BLaER1 treated with 17β-estradiol and CSF1 and Interleukin-3, amounts not matched to agents 10 nM and 100 nM (cell line): Measurements from ENCODE around the gene EPHA3.

Experiments used
- H3K27ac ChIP-seq, 11 experiments: shearing (Covaris generic); formaldehyde crosslinking; 2 replicates each; pipeline ENCODE4 v1.8.1; 2022
- H3K27me3 ChIP-seq, 11 experiments: shearing (Covaris generic); formaldehyde crosslinking; 2 replicates each; pipeline ENCODE4 v1.8.1; 2022
- H3K36me3 ChIP-seq, 11 experiments: shearing (Covaris generic); formaldehyde crosslinking; 2 replicates each; pipeline ENCODE4 v1.8.1; 2022
- H3K4me1 ChIP-seq, 10 experiments: shearing (Covaris generic); formaldehyde crosslinking; 2 replicates each; pipeline ENCODE4 v1.8.1; 2022
- H3K4me2 ChIP-seq, 11 experiments: shearing (Covaris generic); formaldehyde crosslinking; 2 replicates each; pipeline ENCODE4 v1.8.1; 2022
- H3K4me3 ChIP-seq, 10 experiments: shearing (Covaris generic); formaldehyde crosslinking; 2 replicates each; pipeline ENCODE4 v1.8.1; 2022
- H3K9ac ChIP-seq, 11 experiments: shearing (Covaris generic); formaldehyde crosslinking; 2 replicates each; pipeline ENCODE4 v1.8.1; 2022
- H3K9me3 ChIP-seq, 11 experiments: shearing (Covaris generic); formaldehyde crosslinking; replicated peaks in 1 of 11; 2 replicates each; pipeline ENCODE4 v1.8.1; 2022
- H4K20me1 ChIP-seq, 11 experiments: shearing (Covaris generic); formaldehyde crosslinking; 2 replicates each; pipeline ENCODE4 v1.8.1; 2022
- Cebpa-rat ChIP-seq, 11 experiments: shearing (Covaris generic); IDR thresholded peaks; 2 replicates each; pipeline ENCODE4 v1.8.1; 2022

Gene EPHA3

DNA sequence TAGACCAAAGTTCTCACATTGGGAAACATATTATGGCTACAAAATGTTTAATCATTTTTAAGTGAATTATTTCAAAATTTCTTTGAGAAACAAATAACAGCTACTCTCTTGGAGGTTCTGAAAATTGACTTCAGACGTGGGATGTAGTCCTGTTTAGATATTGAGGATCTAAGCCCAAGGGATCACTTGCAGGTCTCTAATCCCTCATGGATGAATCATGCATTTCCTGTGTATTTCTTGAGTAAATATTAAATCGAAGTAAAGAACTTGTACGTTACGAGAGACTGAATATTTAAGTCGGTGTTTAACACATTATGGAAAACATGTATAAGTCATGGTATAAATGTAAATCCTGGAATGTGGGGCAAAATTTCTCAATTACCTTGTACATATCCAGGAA lies 119.8 kb downstream of the EPHA3 start:
- no peak overlapping the region for H3K4me2 ChIP-seq
- peaks cover 0 to 20% (median 6%) of the 10 kb centered on the region in 11 experiments; a peak in 9 of 22 replicates for H3K36me3 ChIP-seq
- no peaks in the 10 kb centered on the region for H3K9me3 ChIP-seq
- H3K4me3 ChIP-seq, result no peak overlapping the region
- peaks cover 0 to 15% (median 8%) of the 10 kb centered on the region in 10 experiments; a peak in 11 of 20 replicates for H3K4me1 ChIP-seq
- no peak overlapping the region for H3K27ac ChIP-seq
- TF ChIP-seq Cebpa-rat (IDR thresholded peaks at IDR 0.05), result no peak
- no peak overlapping the region for H3K9ac ChIP-seq
- H3K27me3 ChIP-seq, result no peaks in the 10 kb centered on the region
- H4K20me1 ChIP-seq, result peaks cover 0 to 54% (median 14%) of the 10 kb centered on the region in 11 experiments; a peak in 13 of 22 replicates

DNA sequence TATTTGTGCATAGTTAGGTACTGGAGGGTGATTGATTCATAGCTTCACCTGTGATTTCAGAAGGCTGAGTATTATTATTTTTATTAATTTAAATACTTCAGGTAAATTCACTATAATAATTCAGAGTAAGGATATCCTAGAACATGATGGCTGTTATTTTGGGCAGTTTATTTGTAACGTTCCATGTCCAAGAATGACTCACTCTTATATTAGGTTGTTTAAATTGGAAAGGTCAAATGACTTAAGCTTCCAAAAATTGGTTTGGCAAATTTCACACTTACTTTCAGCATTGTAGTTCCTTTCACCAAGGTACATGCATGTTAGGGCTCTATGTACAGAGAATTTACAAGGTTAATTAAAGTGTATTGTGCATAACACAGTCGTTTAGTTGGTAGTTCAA lies 120.2 kb downstream of the EPHA3 start:
- H3K4me2 ChIP-seq, result no peak overlapping the region
- H3K4me1 ChIP-seq, result peaks cover 0 to 15% (median 8%) of the 10 kb centered on the region in 10 experiments; a peak in 11 of 20 replicates
- no peaks in the 10 kb centered on the region for H3K27me3 ChIP-seq
- no peak overlapping the region for H3K9ac ChIP-seq
- peaks cover 0 to 56% (median 15%) of the 10 kb centered on the region in 11 experiments; a peak in 13 of 22 replicates for H4K20me1 ChIP-seq
- H3K36me3 ChIP-seq, result peaks cover 0 to 21% (median 8%) of the 10 kb centered on the region in 11 experiments; a peak in 9 of 22 replicates
- no peak for TF ChIP-seq Cebpa-rat (IDR thresholded peaks at IDR 0.05)
- no peaks in the 10 kb centered on the region for H3K9me3 ChIP-seq
- H3K4me3 ChIP-seq, result no peak overlapping the region
- no peak overlapping the region for H3K27ac ChIP-seq

DNA sequence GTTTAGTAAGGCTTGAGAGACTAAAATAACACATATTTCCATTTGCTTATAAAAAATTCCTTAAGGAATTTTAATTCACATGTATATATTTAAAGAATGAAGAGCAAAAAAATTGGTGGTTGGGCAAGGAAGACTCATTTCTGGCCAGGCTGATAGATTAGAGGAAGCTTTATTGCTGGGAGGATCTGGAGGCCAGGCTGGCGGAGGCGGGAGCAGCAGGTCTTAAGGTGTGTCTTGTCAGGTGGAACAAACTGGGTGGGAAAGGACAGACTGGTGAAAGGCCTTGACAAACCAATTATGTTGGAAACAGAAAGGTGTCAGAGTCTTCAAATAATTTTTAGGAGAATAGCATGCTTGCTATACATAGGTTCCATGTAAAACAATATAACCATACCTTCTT lies 124.7 kb downstream of the EPHA3 start:
- Histone ChIP-seq H3K4me3 (no peak overlapping the region), H3K9me3 (no peaks in the 10 kb centered on the region), H3K27me3 (no peaks in the 10 kb centered on the region), H4K20me1 (peaks cover 0 to 37% (median 16%) of the 10 kb centered on the region in 11 experiments; a peak in 12 of 22 replicates), H3K9ac (no peak overlapping the region), H3K27ac (no peak overlapping the region), H3K4me2 (no peak overlapping the region), H3K36me3 (peaks cover 0 to 22% (median 11%) of the 10 kb centered on the region in 11 experiments; a peak in 10 of 22 replicates), H3K4me1 (peaks cover 0 to 20% (median 1%) of the 10 kb centered on the region in 10 experiments; a peak in 9 of 20 replicates)
- TF ChIP-seq Cebpa-rat (IDR thresholded peaks at IDR 0.05), result no peak

DNA sequence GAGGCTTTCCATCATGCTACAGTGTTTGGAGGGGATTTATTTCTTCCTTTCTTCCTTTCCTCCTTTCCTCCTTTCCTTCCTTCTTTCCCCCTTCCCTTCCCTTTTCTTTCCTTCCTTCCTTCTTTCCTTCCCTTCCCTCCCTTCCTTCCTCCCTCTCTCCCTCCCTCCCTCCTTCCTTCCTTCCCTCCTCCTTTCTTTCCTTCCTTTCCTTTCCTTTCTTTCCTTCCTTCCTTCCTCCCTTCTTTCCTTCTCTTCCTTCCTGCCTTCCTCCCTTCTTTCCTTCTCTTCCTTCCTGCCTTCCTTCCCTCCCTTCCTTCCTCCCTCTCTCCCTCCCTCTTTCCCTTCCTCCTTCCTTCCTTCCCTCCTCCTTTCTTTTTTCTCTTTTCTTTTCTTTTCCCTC lies 127.2 kb downstream of the EPHA3 start:
- Histone ChIP-seq H3K4me3 (no peak overlapping the region), H3K9me3 (no peaks in the 10 kb centered on the region), H3K27ac (no peak overlapping the region), H3K27me3 (no peaks in the 10 kb centered on the region), H3K4me2 (no peak overlapping the region), H4K20me1 (peaks cover 0 to 40% (median 11%) of the 10 kb centered on the region in 11 experiments; a peak in 10 of 22 replicates), H3K9ac (no peak overlapping the region), H3K4me1 (peaks cover 0 to 9% (median 0%) of the 10 kb centered on the region in 10 experiments; a peak in 2 of 20 replicates), H3K36me3 (peaks cover 0 to 22% (median 12%) of the 10 kb centered on the region in 11 experiments; a peak in 10 of 22 replicates)
- TF ChIP-seq Cebpa-rat (IDR thresholded peaks at IDR 0.05), result no peak

DNA sequence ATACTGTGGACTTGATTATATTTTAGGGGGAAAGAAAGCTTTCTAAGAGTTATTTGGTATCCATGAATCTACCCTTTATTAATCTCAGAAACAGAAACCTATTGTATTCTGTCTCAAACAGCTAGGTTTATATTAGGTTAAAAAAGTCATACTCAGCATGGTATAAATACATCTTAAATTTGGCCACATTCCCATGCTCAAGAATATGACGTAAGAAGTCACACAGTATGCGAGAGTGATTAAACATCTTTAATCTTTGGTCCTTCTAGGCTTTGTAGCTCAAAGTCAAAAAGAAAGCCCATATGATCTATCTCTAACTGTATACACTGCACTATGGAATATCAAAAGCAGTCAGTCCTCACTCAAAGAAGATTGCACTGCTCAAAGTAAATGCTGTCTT lies 131.4 kb downstream of the EPHA3 start:
- Histone ChIP-seq H4K20me1 (peaks cover 0 to 29% (median 4%) of the 10 kb centered on the region in 11 experiments; a peak in 7 of 22 replicates), H3K4me2 (no peak overlapping the region), H3K9ac (no peak overlapping the region), H3K27ac (no peak overlapping the region), H3K4me3 (no peak overlapping the region), H3K9me3 (peaks cover 0 to 6% (median 0%) of the 10 kb centered on the region in 11 experiments; a peak in 2 of 22 replicates), H3K36me3 (peaks cover 0 to 22% (median 8%) of the 10 kb centered on the region in 11 experiments; a peak in 10 of 22 replicates), H3K27me3 (no peaks in the 10 kb centered on the region), H3K4me1 (peaks cover 0 to under 1% (median 0%) of the 10 kb centered on the region in 10 experiments; a peak in 1 of 20 replicates)
- no peak for TF ChIP-seq Cebpa-rat (IDR thresholded peaks at IDR 0.05)

DNA sequence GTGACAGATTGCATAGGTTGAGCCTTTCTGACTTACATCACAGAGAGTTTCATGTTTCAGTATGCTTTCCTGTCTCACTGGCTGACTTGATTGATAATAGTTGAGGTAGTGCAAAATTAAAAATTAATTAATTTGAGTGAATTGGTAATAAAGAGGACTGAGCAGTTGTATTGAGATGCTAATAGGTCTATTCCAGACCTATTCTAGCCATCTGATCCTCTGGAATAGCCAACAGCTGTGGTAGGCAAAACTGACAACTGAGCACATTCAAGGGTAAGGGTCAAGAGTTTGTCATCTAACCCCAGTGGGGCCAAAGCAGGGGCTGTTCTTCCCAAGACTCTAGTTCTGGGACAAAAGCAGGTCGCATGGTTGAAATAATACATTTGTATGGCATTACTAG lies 132.4 kb downstream of the EPHA3 start:
- peaks cover 0 to 22% (median 8%) of the 10 kb centered on the region in 11 experiments; a peak in 10 of 22 replicates for H3K36me3 ChIP-seq
- H3K4me2 ChIP-seq, result no peak overlapping the region
- TF ChIP-seq Cebpa-rat (IDR thresholded peaks at IDR 0.05), result no peak
- H3K9me3 ChIP-seq, result peaks cover 0 to 6% (median 0%) of the 10 kb centered on the region in 11 experiments; a peak in 2 of 22 replicates
- peaks cover 0 to 29% (median 4%) of the 10 kb centered on the region in 11 experiments; a peak in 7 of 22 replicates for H4K20me1 ChIP-seq
- no peak overlapping the region for H3K4me3 ChIP-seq
- H3K27ac ChIP-seq, result no peak overlapping the region
- no peak overlapping the region for H3K9ac ChIP-seq
- no peaks in the 10 kb centered on the region; a peak in 1 of 20 replicates for H3K4me1 ChIP-seq
- H3K27me3 ChIP-seq, result no peaks in the 10 kb centered on the region

DNA sequence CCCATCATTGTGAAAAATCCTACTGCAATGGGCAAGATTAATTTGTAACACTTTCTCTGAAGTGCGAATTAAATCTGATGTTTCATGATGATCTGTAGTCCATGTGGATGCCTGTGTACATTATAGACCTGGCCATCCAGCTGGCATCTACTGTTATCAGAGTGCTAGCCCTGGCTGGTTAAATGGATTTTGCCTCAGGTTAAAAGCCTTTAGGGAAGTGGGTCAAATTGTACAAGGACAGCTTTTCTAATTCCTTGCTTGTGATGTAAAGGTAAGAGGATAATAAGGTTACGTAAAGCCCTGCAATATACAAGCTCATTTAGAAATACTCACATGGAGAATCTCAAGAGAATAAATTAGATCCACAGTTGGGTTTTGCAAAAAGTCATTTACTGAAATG lies 138.2 kb downstream of the EPHA3 start:
- H4K20me1 ChIP-seq, result peaks cover 0 to 37% (median 0%) of the 10 kb centered on the region in 11 experiments; a peak in 9 of 22 replicates
- no peak overlapping the region for H3K4me3 ChIP-seq
- H3K4me1 ChIP-seq, result peaks cover 0 to 21% (median 0%) of the 10 kb centered on the region in 10 experiments; a peak in 5 of 20 replicates
- no peak overlapping the region for H3K27ac ChIP-seq
- H3K27me3 ChIP-seq, result no peaks in the 10 kb centered on the region
- H3K9me3 ChIP-seq, result peaks cover 0 to 6% (median 0%) of the 10 kb centered on the region in 11 experiments; a peak in 2 of 22 replicates
- no peak for TF ChIP-seq Cebpa-rat (IDR thresholded peaks at IDR 0.05)
- no peak overlapping the region for H3K9ac ChIP-seq
- peaks cover 0 to 24% (median 5%) of the 10 kb centered on the region in 11 experiments; a peak in 9 of 22 replicates for H3K36me3 ChIP-seq
- no peak overlapping the region for H3K4me2 ChIP-seq

DNA sequence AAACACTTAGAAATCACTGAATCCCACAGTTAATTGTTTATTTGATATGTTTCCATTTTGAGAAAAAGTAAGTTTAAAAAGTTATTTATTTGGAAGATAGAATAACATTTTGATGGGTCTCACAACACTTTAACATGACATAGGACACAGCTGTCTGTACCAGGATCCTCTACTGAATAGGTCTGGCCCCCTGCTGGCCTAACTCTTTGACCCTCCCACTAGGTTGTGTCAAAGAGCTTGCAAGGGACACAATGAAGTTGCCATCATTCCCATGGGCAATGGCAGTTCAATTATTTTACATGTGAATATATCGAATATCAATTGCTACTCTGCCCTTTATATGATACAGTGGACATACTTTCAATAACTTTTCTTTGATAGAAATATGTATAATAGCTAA lies 138.9 kb downstream of the EPHA3 start:
- Histone ChIP-seq H3K4me2 (no peak overlapping the region), H3K27me3 (no peaks in the 10 kb centered on the region), H3K27ac (no peak overlapping the region), H4K20me1 (peaks cover 0 to 41% (median 0%) of the 10 kb centered on the region in 11 experiments; a peak in 9 of 22 replicates), H3K4me3 (no peak overlapping the region), H3K9me3 (peaks cover 0 to 6% (median 0%) of the 10 kb centered on the region in 11 experiments; a peak in 2 of 22 replicates), H3K9ac (no peak overlapping the region), H3K36me3 (peaks cover 0 to 20% (median 5%) of the 10 kb centered on the region in 11 experiments; a peak in 9 of 22 replicates), H3K4me1 (peaks cover 0 to 21% (median 0%) of the 10 kb centered on the region in 10 experiments; a peak in 5 of 20 replicates)
- TF ChIP-seq Cebpa-rat (IDR thresholded peaks at IDR 0.05), result no peak

DNA sequence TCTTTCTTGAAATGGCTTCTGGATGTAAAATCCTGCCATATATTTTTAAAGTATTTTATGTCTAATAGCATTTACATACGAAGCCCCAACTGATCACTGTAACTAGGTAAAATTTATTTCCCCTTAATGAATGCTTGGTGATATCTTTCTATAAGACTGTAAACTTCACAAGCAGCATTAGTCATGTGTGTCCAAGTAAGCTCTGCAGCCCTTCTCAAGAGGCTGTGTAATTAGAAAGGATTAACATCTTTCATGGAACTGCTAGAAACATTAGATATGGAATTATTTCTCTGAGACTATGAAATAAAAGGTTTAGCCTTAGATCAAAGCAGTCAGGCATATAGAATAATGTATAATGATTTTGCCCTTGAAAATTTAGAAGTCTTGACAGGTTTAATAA lies 143.3 kb downstream of the EPHA3 start:
- Histone ChIP-seq H3K4me2 (no peak overlapping the region), H3K9ac (no peak overlapping the region), H3K9me3 (no peaks in the 10 kb centered on the region; a peak in 1 of 22 replicates), H4K20me1 (peaks cover 0 to 41% (median 0%) of the 10 kb centered on the region in 11 experiments; a peak in 10 of 22 replicates), H3K27me3 (no peaks in the 10 kb centered on the region), H3K36me3 (peaks cover 0 to 24% (median 7%) of the 10 kb centered on the region in 11 experiments; a peak in 8 of 22 replicates), H3K4me1 (peaks cover 0 to 21% (median 0%) of the 10 kb centered on the region in 10 experiments; a peak in 5 of 20 replicates), H3K4me3 (no peak overlapping the region), H3K27ac (no peak overlapping the region)
- TF ChIP-seq Cebpa-rat (IDR thresholded peaks at IDR 0.05), result no peak
